Measurements from ENCODE around the gene BABAM2. TPM values are rescaled to one million over a fixed set of nuclear protein-coding genes. Genes with fewer than 3 reads are reported as not detected.
A peak's percentile ranks its signal among the peaks of the same experiment; 100 is the strongest.
"Not testable (repeated sequence)": the region's sequence is repeated elsewhere in the genome, so short reads cannot be mapped to it uniquely, and the experiment has no call there.

Gene BABAM2
- total RNA-seq, 4 donors from 2014 or later, result 33.2 to 70.3 (median 38.6) TPM

- H3K4me3 ChIP-seq (replicated peaks in 1 of 3), result no peak overlapping the region
- H3K36me3 ChIP-seq, result no peaks in the 10 kb centered on the region
- intact Hi-C loops (cut with DNase I), result no loop called here
- DNase-seq, result no peak
- WGBS, 2 donors, result 93 to 97% methylated on average over 2 of the region's 2 CpGs
- H3K4me1 ChIP-seq, result peaks cover 13 to 16% of the 10 kb centered on the region in 2 donors
- no peaks in the 10 kb centered on the region for H3K9me3 ChIP-seq
- TF ChIP-seq CTCF (IDR thresholded peaks at IDR 0.05) (no peak), POLR2A (IDR thresholded peaks at IDR 0.05) (no peak)
- H3K27me3 ChIP-seq, result no peaks in the 10 kb centered on the region
- no peak overlapping the region for H3K27ac ChIP-seq
Measured at GRCh38 chr2:27965841-27966240, 75.3 kb downstream of the BABAM2 start.

GRCh38 chr2:27966466-27966865 lies 75.9 kb downstream of the BABAM2 start:
- Histone ChIP-seq H3K27ac (peak overlapping the region in 1 of 3 donors; percentile 43), H3K9me3 (no peaks in the 10 kb centered on the region), H3K4me3 (replicated peaks in 1 of 3) (no peak overlapping the region), H3K4me1 (peaks cover 13 to 16% of the 10 kb centered on the region in 2 donors), H3K27me3 (no peaks in the 10 kb centered on the region), H3K36me3 (no peaks in the 10 kb centered on the region)
- 28 to 34% methylated on average over 3 of the region's 3 CpGs for WGBS, 2 donors
- peak; percentile 46 to 57 for DNase-seq
- TF ChIP-seq POLR2A (IDR thresholded peaks at IDR 0.05), result no peak
- no peak for TF ChIP-seq CTCF (IDR thresholded peaks at IDR 0.05)
- intact Hi-C loops (cut with DNase I), result no loop called here

- Histone ChIP-seq H3K4me1 (peaks cover 13 to 16% of the 10 kb centered on the region in 2 donors), H3K27ac (peak overlapping the region in 1 of 3 donors; percentile 43), H3K36me3 (no peaks in the 10 kb centered on the region), H3K27me3 (no peaks in the 10 kb centered on the region), H3K4me3 (replicated peaks in 1 of 3) (no peak overlapping the region), H3K9me3 (no peaks in the 10 kb centered on the region)
- no peak for TF ChIP-seq POLR2A (IDR thresholded peaks at IDR 0.05)
- no peak for TF ChIP-seq CTCF (IDR thresholded peaks at IDR 0.05)
- WGBS, 2 donors, result 84 to 89% methylated on average over 4 of the region's 4 CpGs
- DNase-seq, result no peak
- intact Hi-C loops (cut with DNase I), result no loop called here
Measured at GRCh38 chr2:27967076-27967475, 76.5 kb downstream of the BABAM2 start.

GRCh38 chr2:27968045-27968444 lies 77.5 kb downstream of the BABAM2 start:
- H3K27me3 ChIP-seq; H3K9me3 ChIP-seq; intact Hi-C loops (cut with DNase I); DNase-seq; H3K4me3 ChIP-seq (replicated peaks in 1 of 3); H3K36me3 ChIP-seq; H3K27ac ChIP-seq: not testable (repeated sequence)
- peaks cover 13 to 16% of the 10 kb centered on the region in 2 donors for H3K4me1 ChIP-seq
- 94 to 99% methylated on average over 3 to 4 of the region's 4 CpGs for WGBS, 2 donors

- H3K4me3 ChIP-seq (replicated peaks in 1 of 3); H3K36me3 ChIP-seq; H3K27me3 ChIP-seq; intact Hi-C loops (cut with DNase I); H3K27ac ChIP-seq; H3K9me3 ChIP-seq; DNase-seq: not testable (repeated sequence)
- peaks cover 13 to 16% of the 10 kb centered on the region in 2 donors for H3K4me1 ChIP-seq
- 91 to 98% methylated on average over 2 of the region's 2 CpGs for WGBS, 2 donors
Measured at GRCh38 chr2:27968957-27969356, 78.4 kb downstream of the BABAM2 start.

- DNase-seq, result no peak
- TF ChIP-seq POLR2A (IDR thresholded peaks at IDR 0.05) (no peak), CTCF (IDR thresholded peaks at IDR 0.05) (no peak)
- H3K27me3 ChIP-seq, result no peaks in the 10 kb centered on the region
- H3K27ac ChIP-seq, result no peak overlapping the region
- no peak overlapping the region for H3K4me3 ChIP-seq (replicated peaks in 1 of 3)
- peaks cover under 1 to 2% of the 10 kb centered on the region in 2 donors for H3K4me1 ChIP-seq
- intact Hi-C loops (cut with DNase I), result no loop called here
- 82 to 85% methylated on average over 2 of the region's 2 CpGs for WGBS, 2 donors
- H3K9me3 ChIP-seq, result no peaks in the 10 kb centered on the region
- H3K36me3 ChIP-seq, result no peaks in the 10 kb centered on the region
Measured at GRCh38 chr2:27972311-27972710, 81.8 kb downstream of the BABAM2 start.

All from thyroid gland (tissue), 4 donors.